GM23338 (cell line): Measurements from ENCODE around the gene FAM50A.

ENCODE experiments used
- NANOG ChIP-seq: IDR thresholded peaks from 2 replicates; pipeline ENCODE4 v1.6.1; 2016; ENCODE audit warnings: antibody characterized with exemption, borderline replicate concordance
- POLR2AphosphoS5 ChIP-seq: IDR thresholded peaks from 2 replicates; pipeline ENCODE4 v1.6.1; 2016; ENCODE audit warnings: antibody characterized with exemption, low read depth
- TF ChIP-seq, protein P1 (sequence below), 2 experiments: fragments of 200-600 bp in 1 of 2; sonication (generic) in 1 of 2; conservative IDR thresholded peaks; 2 replicates each; pipeline versions ENCODE4 v1.5.1 to v1.6.1; 2016 to 2017; ENCODE audit warnings: antibody characterized with exemption in 2 of 2, low read depth in 2 of 2, mild to moderate bottlenecking in 2 of 2, moderate library complexity in 1 of 2

DNA sequence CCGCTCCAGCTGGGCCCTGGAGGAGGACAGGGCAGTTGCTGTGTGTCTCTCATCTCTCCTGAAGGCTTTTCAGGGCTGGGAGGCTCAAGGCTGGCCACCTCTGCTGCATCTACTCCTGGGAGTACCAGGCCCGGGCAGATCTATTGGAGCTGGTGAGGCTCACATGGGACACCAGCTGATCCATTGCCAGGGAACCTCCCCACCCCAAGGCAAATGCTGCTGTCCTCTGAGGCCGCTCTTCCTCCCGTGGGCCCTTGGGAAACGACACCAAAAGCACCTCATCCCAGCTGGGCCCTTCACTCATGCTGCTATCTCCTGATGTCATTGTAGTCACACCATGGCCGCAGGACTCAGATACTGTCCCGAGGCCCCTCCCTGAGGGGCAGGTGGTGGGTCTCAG, 38.8 kb downstream of the FAM50A start:
- TF ChIP-seq, protein P1, sequence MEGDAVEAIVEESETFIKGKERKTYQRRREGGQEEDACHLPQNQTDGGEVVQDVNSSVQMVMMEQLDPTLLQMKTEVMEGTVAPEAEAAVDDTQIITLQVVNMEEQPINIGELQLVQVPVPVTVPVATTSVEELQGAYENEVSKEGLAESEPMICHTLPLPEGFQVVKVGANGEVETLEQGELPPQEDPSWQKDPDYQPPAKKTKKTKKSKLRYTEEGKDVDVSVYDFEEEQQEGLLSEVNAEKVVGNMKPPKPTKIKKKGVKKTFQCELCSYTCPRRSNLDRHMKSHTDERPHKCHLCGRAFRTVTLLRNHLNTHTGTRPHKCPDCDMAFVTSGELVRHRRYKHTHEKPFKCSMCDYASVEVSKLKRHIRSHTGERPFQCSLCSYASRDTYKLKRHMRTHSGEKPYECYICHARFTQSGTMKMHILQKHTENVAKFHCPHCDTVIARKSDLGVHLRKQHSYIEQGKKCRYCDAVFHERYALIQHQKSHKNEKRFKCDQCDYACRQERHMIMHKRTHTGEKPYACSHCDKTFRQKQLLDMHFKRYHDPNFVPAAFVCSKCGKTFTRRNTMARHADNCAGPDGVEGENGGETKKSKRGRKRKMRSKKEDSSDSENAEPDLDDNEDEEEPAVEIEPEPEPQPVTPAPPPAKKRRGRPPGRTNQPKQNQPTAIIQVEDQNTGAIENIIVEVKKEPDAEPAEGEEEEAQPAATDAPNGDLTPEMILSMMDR (conservative IDR thresholded peaks at IDR 0.05; ENCODE audit: low read depth in 2 of 2), result no peak
- TF ChIP-seq NANOG, result no peak
- TF ChIP-seq POLR2AphosphoS5, result no peak
